HG02763 (cell line): ENCODE measurements around the gene TDRD12.
"Not testable (repeated sequence)": the region's sequence is repeated elsewhere in the genome, so short reads cannot be mapped to it uniquely, and the experiment has no call there.

ENCODE experiments used
- ATAC-seq: cut with Tn5 transposase; IDR thresholded peaks from one replicate; pipeline ENCODE4 v1.9.1; 2021; ENCODE audit warnings: mild to moderate bottlenecking, moderate library complexity; ENCODE audit not compliant: unreplicated experiment

TDRD12 gene

GRCh38 chr19:32693151-32694108 is 26.1 kb upstream of the TDRD12 start:
- ATAC-seq, result not testable (repeated sequence)

GRCh38 chr19:32694316-32694715 is 25.3 kb upstream of the TDRD12 start:
- not testable (repeated sequence) for ATAC-seq

- ATAC-seq, result not testable (repeated sequence)
Observed at GRCh38 chr19:32694851-32695250, 24.7 kb upstream of the TDRD12 start.

GRCh38 chr19:32695506-32695905 is 24.1 kb upstream of the TDRD12 start:
- not testable (repeated sequence) for ATAC-seq

- ATAC-seq, result not testable (repeated sequence)
Observed at GRCh38 chr19:32696771-32697170, 22.8 kb upstream of the TDRD12 start.

- ATAC-seq, result not testable (repeated sequence)
Observed at GRCh38 chr19:32700129-32700528, 19.4 kb upstream of the TDRD12 start.

- no peak for ATAC-seq
Observed at GRCh38 chr19:32702010-32702409, 17.6 kb upstream of the TDRD12 start.

GRCh38 chr19:32704006-32704405 is 15.6 kb upstream of the TDRD12 start:
- ATAC-seq, result not testable (repeated sequence)

GRCh38 chr19:32708457-32708856 is 11.1 kb upstream of the TDRD12 start:
- ATAC-seq, result no peak

GRCh38 chr19:32709032-32709431 is 10.5 kb upstream of the TDRD12 start:
- no peak for ATAC-seq

- ATAC-seq, result no peak
Observed at GRCh38 chr19:32711747-32712146, 7.8 kb upstream of the TDRD12 start.

GRCh38 chr19:32716203-32716602 is 3.4 kb upstream of the TDRD12 start:
- ATAC-seq, result not testable (repeated sequence)

GRCh38 chr19:32717496-32717895 is 2.1 kb upstream of the TDRD12 start:
- no peak for ATAC-seq

GRCh38 chr19:32718286-32718685 is 1.3 kb upstream of the TDRD12 start:
- no peak for ATAC-seq

GRCh38 chr19:32720216-32720935 is 809 bp downstream of the TDRD12 start:
- ATAC-seq, result no peak

GRCh38 chr19:32720936-32721250 is 1.3 kb downstream of the TDRD12 start:
- no peak for ATAC-seq

- ATAC-seq, result no peak
Observed at GRCh38 chr19:32735936-32736335, 16.4 kb downstream of the TDRD12 start.

GRCh38 chr19:32743021-32743420 is 23.5 kb downstream of the TDRD12 start:
- no peak for ATAC-seq

- no peak for ATAC-seq
Observed at GRCh38 chr19:32743447-32743846, 23.9 kb downstream of the TDRD12 start.

GRCh38 chr19:32744555-32745325 is 25.2 kb downstream of the TDRD12 start:
- ATAC-seq, result no peak

GRCh38 chr19:32745594-32746251 is 26.2 kb downstream of the TDRD12 start:
- ATAC-seq, result not testable (repeated sequence)
